IPS-20b (cell line): ENCODE results near the gene CLIP1.
A peak's percentile ranks its signal among the peaks of the same experiment; 100 is the strongest.
"Not testable (repeated sequence)": the region's sequence is repeated elsewhere in the genome, so short reads cannot be mapped to it uniquely, and the experiment has no call there.

ENCODE experiments used
- H3K27ac ChIP-seq: one replicate; pipeline ENCODE4 v1.5.1; 2013; ENCODE audit warnings: low read length
- H3K27me3 ChIP-seq: 2 replicates; pipeline ENCODE4 v1.6.1; 2013; ENCODE audit warnings: mild to moderate bottlenecking, low read length, inconsistent platforms; ENCODE audit not compliant: insufficient read depth
- H3K36me3 ChIP-seq: 2 replicates; pipeline ENCODE4 v1.6.1; 2013; ENCODE audit warnings: low read depth, mild to moderate bottlenecking, inconsistent platforms, low read length, moderate library complexity; ENCODE audit not compliant: insufficient read depth
- H3K4me1 ChIP-seq: 2 replicates; pipeline ENCODE4 v1.6.1; 2013; ENCODE audit warnings: mild to moderate bottlenecking, control low read depth, inconsistent platforms, low read length, moderate library complexity; ENCODE audit not compliant: insufficient read depth
- H3K4me3 ChIP-seq: 2 replicates; pipeline ENCODE4 v1.5.1; 2013; ENCODE audit warnings: mild to moderate bottlenecking, low read length, inconsistent platforms
- H3K9ac ChIP-seq: 2 replicates; pipeline ENCODE4 v1.6.1; 2013; ENCODE audit warnings: low read depth, mild to moderate bottlenecking, inconsistent platforms, low read length, moderate library complexity
- H3K9me3 ChIP-seq: 2 replicates; pipeline ENCODE4 v1.6.1; 2013; ENCODE audit warnings: mild to moderate bottlenecking, low read depth, low read length, inconsistent platforms; ENCODE audit not compliant: insufficient read depth

The CLIP1 gene

DNA sequence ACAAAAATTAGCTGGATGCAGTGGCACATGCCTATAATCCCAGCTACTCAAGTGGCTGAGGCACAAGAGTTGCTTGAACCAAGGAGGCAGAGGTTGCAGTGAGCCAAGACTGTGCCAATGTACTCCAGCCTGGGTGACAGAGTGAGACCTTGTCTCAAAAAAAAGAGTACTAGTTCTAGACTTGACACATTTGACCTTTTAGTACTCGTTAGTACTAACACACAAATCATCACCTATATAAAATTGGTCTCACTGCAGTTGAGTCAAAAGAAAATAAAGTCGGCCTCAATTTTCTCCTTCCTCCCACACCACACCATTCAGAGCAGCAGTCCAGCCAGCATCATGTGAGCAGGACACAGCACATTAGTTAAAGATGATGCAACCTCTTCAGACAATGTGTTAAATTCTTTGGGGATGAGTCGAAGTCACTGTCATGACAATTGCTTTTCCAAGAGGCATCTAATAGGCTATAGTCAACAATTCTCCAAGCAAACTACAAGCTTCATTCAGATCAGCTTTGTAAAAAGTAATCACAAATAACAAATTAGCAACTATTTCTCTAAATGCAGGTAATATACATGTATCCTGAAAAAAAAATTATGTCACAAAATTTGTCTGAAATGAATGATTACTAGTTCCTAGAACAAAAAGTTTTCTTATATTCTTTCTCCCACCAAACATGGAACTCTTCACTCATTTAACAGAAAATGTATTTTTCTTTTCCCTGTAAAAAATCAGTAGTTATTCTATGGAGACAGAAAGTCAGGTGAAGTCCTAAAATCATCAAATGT, 55.6 kb downstream of the CLIP1 start:
- H3K9ac ChIP-seq, result peak overlapping the region; percentile 56; the same call in 1 of the 2 replicates
- H3K4me3 ChIP-seq, result no peak overlapping the region
- peaks cover 3% of the 10 kb centered on the region; the same call in 1 of the 2 replicates for H3K4me1 ChIP-seq
- no peak overlapping the region for H3K27ac ChIP-seq
- H3K36me3 ChIP-seq, result no peaks in the 10 kb centered on the region
- no peaks in the 10 kb centered on the region for H3K9me3 ChIP-seq
- no peaks in the 10 kb centered on the region for H3K27me3 ChIP-seq

DNA sequence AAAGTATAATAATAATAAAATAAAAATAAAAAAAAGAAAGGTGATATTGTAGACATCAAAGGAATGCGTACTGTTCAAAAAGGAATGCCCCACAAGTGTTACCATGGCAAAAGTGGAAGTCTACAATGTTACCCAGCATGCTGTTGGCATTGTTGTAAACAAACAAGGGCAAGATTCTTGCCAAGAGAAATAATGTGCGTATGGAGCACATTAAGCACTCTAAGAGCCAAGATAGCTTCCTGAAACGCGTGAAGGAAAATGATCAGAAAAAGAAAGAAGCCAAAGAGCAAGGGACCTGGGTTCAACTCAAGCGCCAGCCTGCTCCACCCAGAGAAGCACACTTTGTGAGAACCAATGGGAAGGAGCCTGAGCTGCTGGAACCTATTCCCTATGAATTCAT, 57.2 kb downstream of the CLIP1 start:
- not testable (repeated sequence) for H3K9me3 ChIP-seq, H3K4me1 ChIP-seq, H3K27ac ChIP-seq, H3K4me3 ChIP-seq, H3K27me3 ChIP-seq, H3K36me3 ChIP-seq, H3K9ac ChIP-seq

DNA sequence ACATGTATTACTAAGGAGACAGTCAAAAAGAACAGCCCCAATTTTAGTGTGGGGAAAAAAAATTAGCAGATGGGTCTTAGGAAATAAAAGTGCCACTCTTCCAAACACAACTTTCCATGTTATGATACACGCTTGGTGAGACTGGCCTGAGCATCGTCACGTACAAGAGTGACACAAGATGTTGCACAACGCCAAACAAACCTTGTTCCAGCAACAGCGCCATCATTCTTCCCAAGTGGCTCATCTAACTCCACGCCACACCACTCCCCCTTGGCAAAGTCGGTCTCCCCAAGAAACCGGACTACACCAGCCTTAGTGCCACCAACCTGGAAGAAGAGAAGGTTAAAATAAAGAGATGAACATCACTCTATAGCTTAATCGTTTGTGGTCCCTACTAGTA, 58.7 kb downstream of the CLIP1 start:
- H3K4me3 ChIP-seq, result no peak overlapping the region
- H3K27ac ChIP-seq, result no peak overlapping the region
- H3K9ac ChIP-seq, result no peak overlapping the region
- H3K27me3 ChIP-seq, result no peaks in the 10 kb centered on the region
- peaks cover 4% of the 10 kb centered on the region for H3K36me3 ChIP-seq
- H3K4me1 ChIP-seq, result peaks cover 3% of the 10 kb centered on the region; the same call in 1 of the 2 replicates
- no peaks in the 10 kb centered on the region for H3K9me3 ChIP-seq

DNA sequence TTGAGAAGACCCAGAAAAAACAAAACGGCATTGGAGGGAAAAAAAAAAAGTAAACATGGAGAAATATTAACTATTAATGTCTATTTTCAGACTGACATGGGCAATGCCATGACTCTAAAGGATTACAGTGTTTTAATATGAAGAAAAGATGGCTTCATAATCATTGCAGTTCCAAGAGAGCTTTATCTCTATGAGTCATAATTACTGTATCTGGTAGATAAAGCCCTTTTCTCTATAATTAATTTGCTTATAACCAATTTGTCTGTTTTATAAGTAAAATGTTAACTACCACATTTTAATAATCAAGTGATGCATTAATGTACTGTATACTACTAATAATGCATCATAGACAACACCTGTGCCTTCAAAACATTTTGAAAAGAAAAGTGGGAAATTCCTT, 59.7 kb downstream of the CLIP1 start:
- Histone ChIP-seq H3K4me1 (peaks cover 3% of the 10 kb centered on the region; the same call in 1 of the 2 replicates), H3K9me3 (no peaks in the 10 kb centered on the region), H3K9ac (no peak overlapping the region), H3K27me3 (no peaks in the 10 kb centered on the region), H3K4me3 (no peak overlapping the region), H3K36me3 (peaks cover 4% of the 10 kb centered on the region), H3K27ac (no peak overlapping the region)

DNA sequence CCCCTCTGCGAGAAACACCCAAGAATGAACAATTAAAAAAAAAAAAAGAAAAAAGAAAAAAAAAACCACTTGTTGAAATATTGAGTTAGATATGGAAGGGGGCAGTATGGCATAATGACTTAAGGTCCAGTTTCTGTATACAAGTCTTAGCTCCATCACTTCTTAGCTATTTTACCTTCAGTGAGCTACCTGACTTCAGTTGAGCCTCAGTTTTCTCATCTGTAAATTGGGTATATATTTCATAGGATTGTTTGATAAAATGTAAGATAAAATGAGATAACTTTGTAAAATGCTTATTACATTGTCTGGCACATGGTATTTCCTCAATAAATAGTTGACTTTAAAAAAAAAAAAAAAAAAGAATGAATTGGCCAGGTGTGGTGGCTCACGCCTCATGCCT, 64.1 kb downstream of the CLIP1 start:
- not testable (repeated sequence) for H3K9me3 ChIP-seq, H3K4me3 ChIP-seq, H3K9ac ChIP-seq, H3K27me3 ChIP-seq, H3K27ac ChIP-seq, H3K4me1 ChIP-seq
- peaks cover 10% of the 10 kb centered on the region for H3K36me3 ChIP-seq

DNA sequence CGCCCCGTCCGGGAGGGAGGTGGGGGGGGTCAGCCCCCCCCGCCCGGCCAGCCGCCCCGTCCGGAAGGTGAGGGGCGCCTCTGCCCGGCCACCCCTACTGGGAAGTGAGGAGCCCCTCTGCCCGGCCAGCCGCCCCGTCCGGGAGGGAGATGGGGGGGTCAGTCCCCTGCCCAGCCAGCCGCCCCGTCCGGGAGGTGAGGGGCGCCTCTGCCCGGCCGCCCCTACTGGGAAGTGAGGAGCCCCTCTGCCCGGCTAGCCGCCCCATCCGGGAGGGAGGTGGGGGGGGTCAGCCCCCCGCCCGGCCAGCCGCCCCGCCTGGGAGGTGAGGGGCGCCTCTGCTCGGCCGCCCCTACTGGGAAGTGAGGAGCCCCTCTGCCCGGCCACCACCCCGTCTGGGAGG, 64.9 kb downstream of the CLIP1 start:
- not testable (repeated sequence) for H3K4me3 ChIP-seq, H3K4me1 ChIP-seq, H3K9ac ChIP-seq, H3K9me3 ChIP-seq, H3K27ac ChIP-seq, H3K27me3 ChIP-seq
- peaks cover 17% of the 10 kb centered on the region for H3K36me3 ChIP-seq

DNA sequence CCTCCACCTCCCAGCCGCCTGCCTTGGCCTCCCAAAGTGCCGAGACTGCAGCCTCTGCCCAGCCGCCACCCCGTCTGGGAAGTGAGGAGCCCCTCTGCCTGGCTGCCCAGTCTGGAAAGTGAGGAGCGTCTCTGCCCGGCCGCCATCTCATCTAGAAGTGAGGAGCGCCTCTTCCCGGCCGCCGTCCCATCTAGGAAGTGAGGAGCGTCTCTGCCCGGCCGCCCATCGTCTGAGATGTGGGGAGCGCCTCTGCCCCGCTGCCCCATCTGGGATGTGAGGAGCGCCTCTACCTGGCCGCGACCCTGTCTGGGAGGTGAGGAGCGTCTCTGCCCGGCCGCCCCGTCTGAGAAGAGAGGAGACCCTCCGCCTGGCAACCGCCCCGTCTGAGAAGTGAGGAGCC, 65.5 kb downstream of the CLIP1 start:
- H3K9ac ChIP-seq, H3K4me1 ChIP-seq, H3K4me3 ChIP-seq, H3K27ac ChIP-seq, H3K27me3 ChIP-seq, H3K9me3 ChIP-seq: not testable (repeated sequence)
- peaks cover 17% of the 10 kb centered on the region for H3K36me3 ChIP-seq

DNA sequence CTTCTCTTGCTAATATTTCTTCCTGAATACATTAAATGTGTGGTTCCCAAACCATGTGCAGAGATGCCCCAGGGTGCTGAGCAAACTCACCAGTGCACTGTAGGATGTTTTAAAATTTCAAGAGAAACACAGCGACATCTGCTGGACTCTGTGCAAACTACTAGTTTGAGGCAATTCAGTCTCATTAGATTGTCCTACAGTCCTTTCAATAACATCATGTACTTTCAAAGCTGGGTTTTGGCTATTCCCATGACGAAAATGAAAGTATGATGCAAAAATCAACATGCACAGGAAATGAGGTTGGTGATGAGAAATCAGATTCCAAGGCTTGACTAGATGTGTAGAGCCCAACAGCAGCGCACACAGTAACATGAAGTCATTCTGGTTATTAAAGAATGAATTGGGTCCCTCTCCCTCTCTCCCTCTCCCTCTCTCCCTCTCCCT, 66.3 kb downstream of the CLIP1 start:
- Histone ChIP-seq H3K4me1 (no peaks in the 10 kb centered on the region), H3K27me3 (no peaks in the 10 kb centered on the region), H3K36me3 (peaks cover 17% of the 10 kb centered on the region), H3K4me3 (no peak overlapping the region), H3K9me3 (no peaks in the 10 kb centered on the region), H3K27ac (no peak overlapping the region), H3K9ac (no peak overlapping the region)

DNA sequence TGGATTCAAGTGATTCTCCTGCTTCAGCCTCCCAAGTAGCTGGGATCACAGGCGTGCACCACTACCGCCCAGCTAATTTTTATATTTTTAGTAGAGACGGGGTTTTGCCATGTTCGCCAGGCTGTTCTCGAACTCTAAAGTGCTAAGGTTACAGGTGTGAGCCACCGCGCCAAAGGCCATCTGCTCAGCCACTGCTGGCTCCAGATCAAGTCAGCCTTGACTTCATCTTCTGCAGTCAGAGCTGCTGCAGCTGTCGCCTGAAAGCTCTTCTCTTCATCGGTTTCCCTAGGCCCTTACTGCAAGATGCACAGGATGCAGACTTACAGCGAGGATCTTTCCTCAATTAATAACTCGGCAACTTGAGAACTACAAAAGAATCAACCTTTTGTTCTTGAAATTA, 66.8 kb downstream of the CLIP1 start:
- Histone ChIP-seq H3K36me3 (peaks cover 17% of the 10 kb centered on the region), H3K4me1 (no peaks in the 10 kb centered on the region), H3K9me3 (no peaks in the 10 kb centered on the region), H3K4me3 (no peak overlapping the region), H3K27me3 (no peaks in the 10 kb centered on the region), H3K27ac (no peak overlapping the region), H3K9ac (no peak overlapping the region)

DNA sequence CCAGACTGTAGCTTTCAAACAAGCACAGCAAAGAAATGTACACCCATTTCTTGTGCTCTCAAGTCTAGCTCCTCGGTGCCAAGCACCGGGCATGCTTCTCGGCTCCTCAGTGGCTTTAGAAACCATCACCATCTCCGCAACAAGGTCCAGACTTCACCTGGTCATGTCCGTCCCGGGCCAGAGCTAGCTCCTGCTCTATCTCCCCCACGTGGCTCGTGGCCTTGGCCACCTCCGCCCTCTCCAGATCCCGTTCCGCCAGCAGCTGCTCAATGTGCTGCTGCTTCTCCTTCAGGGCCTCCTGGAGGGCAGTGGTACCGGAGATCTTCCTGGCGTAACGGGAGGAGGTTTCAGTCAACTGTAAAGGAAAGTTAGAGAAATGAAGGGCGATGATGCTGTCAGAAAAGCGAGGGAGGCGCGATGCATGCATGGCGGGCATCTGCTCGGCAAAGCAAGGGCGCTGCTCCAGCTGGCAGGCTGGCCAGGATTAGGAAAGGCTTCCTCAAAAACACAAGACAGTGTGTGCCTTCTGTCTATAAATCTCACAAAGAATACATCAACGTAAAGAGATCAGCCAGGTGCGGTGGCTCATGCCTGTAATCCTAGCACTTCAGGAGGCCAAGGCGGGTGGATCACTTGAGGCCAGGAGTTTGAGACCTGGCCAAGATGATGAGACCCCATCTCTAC, 67.4 kb downstream of the CLIP1 start:
- Histone ChIP-seq H3K27ac (no peak overlapping the region), H3K4me1 (no peaks in the 10 kb centered on the region), H3K27me3 (no peaks in the 10 kb centered on the region), H3K9ac (no peak overlapping the region), H3K36me3 (peaks cover 17% of the 10 kb centered on the region), H3K4me3 (no peak overlapping the region), H3K9me3 (no peaks in the 10 kb centered on the region)

DNA sequence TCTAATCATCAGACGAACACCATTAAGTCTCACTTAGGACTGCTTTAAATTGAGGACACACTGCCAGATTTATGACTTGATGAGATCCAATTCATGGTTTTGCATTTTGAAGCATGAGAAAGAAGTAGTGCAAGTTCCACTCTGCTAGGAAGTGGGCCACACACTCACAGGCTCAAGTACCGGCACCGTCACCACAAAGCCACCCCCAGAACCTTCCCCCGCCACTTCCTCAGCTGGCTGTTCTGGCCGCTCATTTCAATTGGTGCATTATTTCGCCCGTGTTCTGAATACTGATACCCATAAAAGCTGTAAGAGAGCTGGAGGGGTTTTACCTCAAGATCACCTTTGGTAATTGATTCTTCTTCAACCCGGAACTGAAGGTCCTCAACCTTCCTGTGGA, 70.1 kb downstream of the CLIP1 start:
- Histone ChIP-seq H3K4me3 (no peak overlapping the region), H3K27me3 (no peaks in the 10 kb centered on the region), H3K9me3 (no peaks in the 10 kb centered on the region), H3K4me1 (no peaks in the 10 kb centered on the region), H3K9ac (no peak overlapping the region), H3K36me3 (peaks cover 13% of the 10 kb centered on the region), H3K27ac (no peak overlapping the region)

DNA sequence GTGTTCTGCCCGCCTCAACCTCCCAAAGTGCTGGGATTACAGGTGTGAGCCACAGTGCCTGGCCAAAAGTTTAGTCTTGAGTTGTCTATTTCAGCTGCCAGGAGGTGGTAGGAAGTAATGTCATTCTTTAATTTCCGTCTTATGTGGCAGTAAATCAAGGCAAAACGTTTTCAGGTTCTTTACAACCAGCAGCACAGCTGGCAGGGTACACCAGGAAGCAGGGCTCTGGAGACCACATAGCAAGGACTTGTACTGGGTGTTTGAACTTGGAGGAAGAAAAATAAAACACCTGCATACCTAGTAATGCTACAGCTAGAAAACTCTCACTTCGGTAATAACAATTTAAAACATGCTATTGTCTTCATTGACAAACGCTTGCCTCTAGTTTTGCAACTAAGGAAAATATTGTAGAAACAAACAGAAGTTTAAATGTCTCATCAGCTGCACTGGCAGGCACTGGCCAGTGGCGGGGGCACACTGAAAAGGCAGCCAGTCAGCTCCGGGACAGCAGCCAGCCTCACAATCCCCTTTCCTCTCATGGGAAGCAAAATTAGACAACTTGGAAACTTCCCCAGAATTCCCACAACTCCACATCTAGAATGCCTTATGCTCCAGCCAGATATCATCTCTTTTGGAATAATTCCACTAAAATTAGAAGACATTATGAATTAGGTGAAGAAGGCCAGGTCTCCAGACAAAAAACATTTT, 72.2 kb downstream of the CLIP1 start:
- no peak overlapping the region for H3K27ac ChIP-seq
- no peak overlapping the region for H3K4me3 ChIP-seq
- H3K27me3 ChIP-seq, result no peaks in the 10 kb centered on the region
- H3K36me3 ChIP-seq, result peaks cover 13% of the 10 kb centered on the region
- no peaks in the 10 kb centered on the region for H3K9me3 ChIP-seq
- H3K4me1 ChIP-seq, result no peaks in the 10 kb centered on the region
- H3K9ac ChIP-seq, result no peak overlapping the region
